ENCODE results near the gene ASTN2. TPM values are rescaled to one million over a fixed set of nuclear protein-coding genes. Genes with fewer than 3 reads are reported as not detected.

The ASTN2 gene
- total and polyA plus RNA-seq, 10 donors: 0.87 to 6.1 (median 3.7) TPM

- Histone ChIP-seq H3K4me1 (peaks cover 0 to 39% (median 17%) of the 10 kb centered on the region in 6 donors), H3K36me3 (no peaks in the 10 kb centered on the region), H3K9me3 (no peaks in the 10 kb centered on the region), H3K4me3 (peak overlapping the region in 1 of 8 donors; percentile 32), H3K27me3 (replicated peaks in 1 of 7) (peaks cover 4 to 56% (median 45%) of the 10 kb centered on the region in 7 donors), H3K27ac (no peak overlapping the region)
- intact Hi-C loops (cut with DNase I; ENCODE audit: low total_unique reads): loop anchor here (10.0 kb wide), 1 partner anchor 677 kb away; no protein-coding TSS in a partner anchor
- no peak for DNase-seq
- TF ChIP-seq CTCF (IDR thresholded peaks at IDR 0.05 in 8 of 11, conservative IDR thresholded peaks at IDR 0.05 in 3 of 11) (peak in 9 of 11 experiments; percentile 21 to 66 (median 59)), POLR2AphosphoS5 (IDR thresholded peaks at IDR 0.05) (no peak)
- WGBS, 5 donors: 8 to 18% (median 10%) methylated on average over 4 of the region's 4 CpGs
Measured at GRCh38 chr9:117411547-117411946, 3.3 kb downstream of the ASTN2 start.

- no peak for TF ChIP-seq CTCF (IDR thresholded peaks at IDR 0.05 in 8 of 11, conservative IDR thresholded peaks at IDR 0.05 in 3 of 11)
- intact Hi-C loops (cut with DNase I; ENCODE audit: low total_unique reads): no loop called here
- DNase-seq: no peak
- no peak overlapping the region for H3K27ac ChIP-seq
- peaks cover 4 to 38% (median 25%) of the 10 kb centered on the region in 7 donors for H3K27me3 ChIP-seq (replicated peaks in 1 of 7)
- 64 to 71% (median 66%) methylated on average over 5 of the region's 5 CpGs for WGBS, 5 donors
- peaks cover 0 to 29% (median 13%) of the 10 kb centered on the region in 6 donors for H3K4me1 ChIP-seq
- no peaks in the 10 kb centered on the region for H3K9me3 ChIP-seq
- H3K4me3 ChIP-seq: no peak overlapping the region
- no peaks in the 10 kb centered on the region for H3K36me3 ChIP-seq
Measured at GRCh38 chr9:117409321-117409720, 5.5 kb downstream of the ASTN2 start.

GRCh38 chr9:117407436-117408022 is 7.3 kb downstream of the ASTN2 start:
- TF ChIP-seq CTCF (IDR thresholded peaks at IDR 0.05 in 8 of 11, conservative IDR thresholded peaks at IDR 0.05 in 3 of 11): no peak
- no peak for TF ChIP-seq POLR2AphosphoS5 (IDR thresholded peaks at IDR 0.05)
- no peak for TF ChIP-seq POLR2A (IDR thresholded peaks at IDR 0.05)
- Histone ChIP-seq H3K27ac (no peak overlapping the region), H3K4me1 (peaks cover 0 to 11% (median under 1%) of the 10 kb centered on the region in 6 donors), H3K9me3 (no peaks in the 10 kb centered on the region), H3K36me3 (no peaks in the 10 kb centered on the region), H3K27me3 (replicated peaks in 1 of 7) (peaks cover 4 to 36% (median 7%) of the 10 kb centered on the region in 7 donors), H3K4me3 (no peak overlapping the region)
- intact Hi-C loops (cut with DNase I; ENCODE audit: low total_unique reads): no loop called here
- DNase-seq: no peak
- WGBS, 5 donors: 7 to 24% (median 15%) methylated on average over 2 of the region's 2 CpGs

GRCh38 chr9:117405950-117406705 is 8.7 kb downstream of the ASTN2 start:
- H3K9me3 ChIP-seq: no peaks in the 10 kb centered on the region

More at GRCh38 chr9:117405950-117406705, 8.7 kb downstream of the ASTN2 start:
- no peaks in the 10 kb centered on the region for H3K36me3 ChIP-seq
- no peak overlapping the region for H3K4me3 ChIP-seq
- H3K27ac ChIP-seq: no peak overlapping the region
- WGBS, 5 donors: 70 to 82% (median 76%) methylated on average over 7 of the region's 7 CpGs
- H3K4me1 ChIP-seq: no peaks in the 10 kb centered on the region
- intact Hi-C loops (cut with DNase I; ENCODE audit: low total_unique reads): no loop called here
- no peak for DNase-seq
- H3K27me3 ChIP-seq (replicated peaks in 1 of 7): peaks cover 0 to 32% (median 0%) of the 10 kb centered on the region in 7 donors
- no peak for TF ChIP-seq CTCF (IDR thresholded peaks at IDR 0.05 in 8 of 11, conservative IDR thresholded peaks at IDR 0.05 in 3 of 11)
- TF ChIP-seq POLR2AphosphoS5 (IDR thresholded peaks at IDR 0.05): no peak
- no peak for TF ChIP-seq POLR2A (IDR thresholded peaks at IDR 0.05)

Measured in spleen (tissue), 11 donors.